ENCODE data around the gene ACP4.

GRCh38 chr19:50798659-50799546 lies 8.7 kb downstream of the ACP4 start:
- TF ChIP-seq POLR2A (IDR thresholded peaks at IDR 0.05) (no peak), CTCF (IDR thresholded peaks at IDR 0.05) (no peak)

All from uterus (tissue), 2 donors.